Stimulated activated CD8-positive, alpha-beta memory T cell treated with anti-CD3 and anti-CD28 coated beads, Interleukin-7, amount 100 ng/mL, for 24 hours (primary cell): ENCODE results near the gene OTC.

Experiments
- DNase-seq: peaks from one replicate; pipeline ENCODE4 v3.0.0-alpha.2; 2020; ENCODE audit warnings: low read depth

The OTC gene

GRCh38 chrX:38357747-38358673 lies 5.6 kb downstream of the OTC start:
- no peak for DNase-seq

GRCh38 chrX:38363046-38363445 lies 10.6 kb downstream of the OTC start:
- DNase-seq, result no peak

- DNase-seq, result no peak
These were observed 13.6 kb downstream of the OTC start for GRCh38 chrX:38365954-38366353.

- DNase-seq, result no peak
These were observed 16.4 kb downstream of the OTC start for GRCh38 chrX:38368774-38369173.

DNA sequence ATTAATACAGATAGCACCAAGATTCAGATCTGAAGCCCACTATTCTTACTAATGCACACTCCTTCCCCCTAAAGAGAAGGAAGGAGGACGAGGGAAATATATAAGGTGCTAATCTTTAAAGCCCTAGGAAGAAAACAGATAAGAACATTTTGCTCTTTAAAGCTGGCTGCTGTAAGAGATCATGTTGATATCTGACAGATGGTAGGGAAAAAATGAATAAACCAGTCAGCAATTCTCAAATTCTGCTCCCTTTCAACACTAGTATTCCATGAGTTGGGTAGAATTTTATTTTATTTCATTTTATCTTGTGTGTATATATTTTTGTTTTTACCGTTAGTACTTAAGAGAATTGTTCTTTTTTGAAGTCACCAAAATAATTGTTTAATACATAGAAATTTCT lies 19.2 kb downstream of the OTC start:
- no peak for DNase-seq

GRCh38 chrX:38374431-38374830 lies 22.0 kb downstream of the OTC start:
- DNase-seq, result no peak

DNA sequence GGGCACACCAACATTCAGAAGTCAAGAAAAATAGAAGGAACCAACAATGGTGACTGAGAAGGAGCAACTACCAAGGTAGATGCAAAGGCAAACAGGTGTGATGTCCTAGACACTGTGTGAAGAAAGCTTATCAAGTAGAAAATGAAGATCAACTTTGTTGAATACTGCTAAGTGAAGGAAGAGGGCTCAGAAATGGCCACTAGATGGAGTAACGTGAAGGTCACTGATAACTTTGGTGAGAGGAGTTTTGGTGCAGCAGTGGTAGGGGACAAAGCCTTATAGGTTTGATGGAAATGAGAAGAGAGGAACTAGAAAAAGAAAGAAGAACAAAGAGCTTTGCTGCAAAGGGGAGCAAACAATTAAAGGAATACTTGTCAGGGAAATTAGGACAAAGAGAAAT lies 23.5 kb downstream of the OTC start:
- no peak for DNase-seq

- no peak for DNase-seq
These were observed 24.3 kb downstream of the OTC start for GRCh38 chrX:38376747-38377146.

GRCh38 chrX:38379088-38379487 lies 26.7 kb downstream of the OTC start:
- no peak for DNase-seq

DNA sequence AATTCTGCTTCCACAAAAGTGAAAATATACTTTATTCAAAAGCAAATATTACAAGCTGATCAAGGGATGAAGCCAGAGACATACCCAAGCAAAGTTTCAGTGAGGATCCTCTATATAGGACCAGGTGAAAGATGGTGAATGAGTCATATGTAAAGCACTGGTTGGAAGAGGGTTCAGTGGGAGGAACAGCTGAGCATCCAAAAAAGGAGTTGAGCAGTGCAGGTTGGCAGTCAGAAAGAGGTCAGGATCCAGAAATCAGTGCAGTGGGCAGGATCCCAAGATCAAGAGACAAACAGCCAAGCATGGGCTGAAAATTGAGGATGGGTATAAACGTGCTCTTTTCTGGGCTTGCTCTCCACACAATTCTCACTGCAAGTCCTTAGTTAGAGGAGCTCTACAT lies 30.3 kb downstream of the OTC start:
- no peak for DNase-seq

- no peak for DNase-seq
These were observed 48.0 kb downstream of the OTC start for GRCh38 chrX:38400389-38400910.

GRCh38 chrX:38402118-38402517 lies 49.7 kb downstream of the OTC start:
- no peak for DNase-seq

DNA sequence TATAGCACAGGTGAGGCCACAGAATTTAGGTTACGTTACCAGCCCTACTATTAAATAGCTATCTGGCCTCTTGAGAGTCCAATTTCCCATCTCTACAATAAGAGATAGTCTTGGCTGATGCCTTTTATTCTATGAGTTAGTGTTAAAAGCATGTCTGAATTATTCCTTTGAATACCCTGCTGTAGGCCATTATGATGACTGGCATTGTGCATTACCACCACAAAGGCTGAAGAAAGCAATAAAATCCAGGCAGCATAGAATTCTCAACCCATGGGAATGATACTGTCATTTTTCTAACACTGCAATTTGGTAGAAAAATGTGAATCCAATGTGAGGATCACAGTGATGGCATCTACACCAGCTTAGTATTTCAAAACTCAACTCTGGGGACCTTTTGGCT lies 51.4 kb downstream of the OTC start:
- no peak for DNase-seq

GRCh38 chrX:38407126-38407525 lies 54.7 kb downstream of the OTC start:
- no peak for DNase-seq

- DNase-seq, result no peak
These were observed 56.9 kb downstream of the OTC start for GRCh38 chrX:38409289-38409688.

DNA sequence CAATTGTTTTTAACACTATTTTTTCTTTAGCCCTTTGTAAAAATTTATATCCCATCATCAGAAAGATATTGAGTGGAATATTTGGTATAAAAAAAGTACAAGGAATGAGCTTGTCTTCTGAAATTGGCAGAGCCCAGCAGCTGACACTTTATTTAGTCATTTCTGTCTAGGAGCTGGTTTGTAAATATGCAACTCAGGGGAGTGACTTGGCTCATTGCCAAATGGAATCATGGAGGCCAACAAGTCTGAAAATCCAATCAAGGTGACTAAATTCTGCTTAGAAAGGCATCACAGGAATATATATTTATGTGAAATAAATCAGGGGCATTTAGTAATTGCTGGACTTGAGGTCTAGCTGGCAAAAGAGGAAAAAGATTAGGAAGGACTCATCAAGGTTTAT lies 74.4 kb downstream of the OTC start:
- no peak for DNase-seq

DNA sequence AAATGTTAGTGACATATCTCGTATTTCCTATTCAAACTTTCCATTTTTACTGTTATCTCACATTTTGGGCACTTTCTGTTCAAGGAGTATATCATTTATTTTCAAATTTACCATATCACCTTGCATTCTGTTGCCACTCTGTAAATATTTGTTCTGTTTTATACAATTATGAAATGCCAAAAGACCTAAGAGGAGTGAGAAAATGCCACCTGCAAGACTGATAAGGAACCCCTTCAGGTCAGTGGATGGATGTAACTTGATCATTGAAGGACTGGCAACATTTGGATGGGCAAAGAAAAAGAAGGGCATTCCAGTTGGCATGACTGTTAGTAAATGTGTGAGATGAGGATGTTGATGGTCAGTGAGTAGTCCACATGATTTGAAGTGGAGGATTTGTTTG lies 79.1 kb downstream of the OTC start:
- no peak for DNase-seq

DNA sequence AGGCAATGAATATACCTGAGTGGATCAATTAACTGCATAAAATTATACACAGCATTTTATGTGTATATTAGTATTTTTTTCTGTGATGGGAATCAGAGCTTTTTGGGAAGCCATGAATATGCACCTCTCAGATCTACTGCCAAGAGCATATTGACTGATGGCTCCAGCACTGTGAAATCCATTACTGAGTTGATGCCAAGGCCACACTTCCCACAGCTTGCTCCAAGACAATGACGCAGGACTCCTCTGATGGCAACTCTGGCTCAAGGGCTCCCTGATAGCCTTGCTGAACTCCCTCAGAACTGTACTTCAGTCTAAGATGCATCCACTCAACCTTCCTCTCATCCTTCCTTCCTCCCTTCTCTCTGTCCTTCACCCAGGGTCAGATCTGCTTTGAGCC lies 82.7 kb downstream of the OTC start:
- no peak for DNase-seq

DNA sequence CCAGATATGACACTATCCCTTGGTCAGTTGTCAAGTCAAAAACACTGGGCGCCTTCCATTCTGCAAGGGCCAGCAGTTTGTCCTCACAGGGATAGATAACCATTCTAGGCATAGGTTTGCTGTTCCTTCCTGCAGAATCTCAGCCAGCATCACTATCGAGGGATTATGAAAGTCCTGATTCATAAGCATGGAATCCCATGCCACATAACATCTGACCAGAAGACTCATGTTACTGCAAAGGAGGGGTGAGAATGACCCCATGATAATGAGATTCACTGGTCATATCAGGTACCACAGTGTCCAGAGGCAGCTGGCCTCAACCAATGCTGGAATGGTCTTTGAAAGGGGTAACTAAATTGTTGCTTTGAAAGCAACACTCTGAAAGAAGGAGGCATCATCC lies 84.7 kb downstream of the OTC start:
- no peak for DNase-seq

DNA sequence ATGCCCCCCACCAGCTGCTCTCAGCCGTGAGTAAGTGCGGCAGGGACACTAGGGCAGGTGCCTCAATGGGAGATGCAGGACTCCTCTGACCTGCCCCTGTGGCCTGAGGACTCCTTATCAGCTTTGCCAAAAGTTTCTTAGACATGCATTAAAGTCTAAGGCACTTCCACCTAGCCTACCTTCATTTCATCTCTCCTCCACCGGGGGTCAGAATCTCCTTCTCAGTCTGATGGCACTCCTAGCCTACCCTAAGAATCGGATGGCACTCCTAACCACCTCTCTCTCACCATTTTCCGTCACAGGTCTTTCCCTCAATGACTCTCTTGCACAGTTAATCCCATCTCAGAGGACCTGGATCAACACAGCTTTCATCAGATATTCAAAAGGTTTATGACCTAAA lies 85.9 kb downstream of the OTC start:
- no peak for DNase-seq

DNA sequence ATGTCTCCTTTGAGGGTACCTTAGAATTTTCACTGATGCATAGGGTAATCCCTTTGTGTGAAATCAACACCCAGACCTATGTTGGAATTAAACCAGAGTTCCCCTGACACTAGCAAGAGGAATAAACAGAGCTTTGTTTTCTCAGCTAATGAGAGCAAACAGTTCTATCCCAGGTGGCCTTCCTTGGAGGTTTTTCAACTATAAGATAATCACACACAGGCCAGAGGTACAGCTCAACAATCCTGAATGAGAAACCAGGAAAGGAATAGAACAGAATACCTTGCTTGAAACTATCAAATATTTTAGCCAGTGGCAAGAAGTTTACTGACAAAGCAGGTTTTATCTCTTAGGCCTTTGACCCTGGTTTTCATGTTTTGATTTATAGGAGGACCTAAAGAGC lies 100.2 kb downstream of the OTC start:
- no peak for DNase-seq

DNA sequence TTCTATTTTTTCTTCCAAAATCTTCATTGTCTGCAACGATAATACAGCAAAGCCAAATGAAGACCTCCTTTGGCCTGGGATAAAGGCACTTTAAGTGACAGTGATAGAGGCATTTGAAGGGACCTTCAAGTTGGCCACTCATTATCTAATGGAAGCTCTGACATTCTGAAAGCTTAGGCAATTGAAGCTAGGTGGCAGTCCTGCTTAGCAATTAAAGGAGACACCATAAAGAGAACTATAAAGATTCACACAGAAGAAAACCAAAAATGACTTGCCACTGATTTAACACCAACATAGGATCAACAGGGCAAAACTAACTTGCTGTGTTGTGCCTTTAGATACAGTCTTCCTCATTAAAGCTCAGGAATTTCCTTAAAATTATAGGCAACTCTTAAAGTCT lies 105.7 kb downstream of the OTC start:
- DNase-seq, result no peak

- DNase-seq, result no peak
These were observed 109.9 kb downstream of the OTC start for GRCh38 chrX:38462257-38462656.

GRCh38 chrX:38465686-38466085 lies 113.3 kb downstream of the OTC start:
- no peak for DNase-seq
